Stimulated activated effector memory CD8-positive, alpha-beta T cell treated with anti-CD3 and anti-CD28 coated beads, Interleukin-12 subunit alpha, Interleukin-12 subunit beta, amount 100 ng/mL, for 72 hours (primary cell): ENCODE data around the gene ZNF346.
"Not testable (repeated sequence)": the region's sequence is repeated elsewhere in the genome, so short reads cannot be mapped to it uniquely, and the experiment has no call there.

ENCODE experiments used
- ATAC-seq: fragments of 150-1000 bp; cut with Tn5 transposase; 2 replicates; pipeline ENCODE4 v1.10.0; 2021
- DNase-seq, 2 donors: peaks; one replicate each; pipeline ENCODE4 v3.0.0; 2021 to 2022; ENCODE audit warnings: low spot score in 2 of 2
- H3K27ac Mint-ChIP-seq: one replicate; pipeline ENCODE4 v1.8.0; 2022; ENCODE audit warnings: mild to moderate bottlenecking, mixed read lengths
- H3K36me3 Mint-ChIP-seq: one replicate; pipeline ENCODE4 v1.8.0; 2022; ENCODE audit warnings: mild to moderate bottlenecking, mixed read lengths
- H3K4me1 Mint-ChIP-seq: one replicate; pipeline ENCODE4 v1.8.0; 2022; ENCODE audit warnings: mixed read lengths
- H3K4me3 Mint-ChIP-seq: one replicate; pipeline ENCODE4 v1.8.0; 2022; ENCODE audit warnings: mild to moderate bottlenecking, mixed read lengths
- H3K9me3 Mint-ChIP-seq: one replicate; pipeline ENCODE4 v1.8.0; 2022; ENCODE audit warnings: mixed read lengths

The ZNF346 gene

GRCh38 chr5:176999526-176999925, 23.0 kb upstream of the ZNF346 start:
- H3K36me3 Mint-ChIP-seq: peaks cover 32% of the 10 kb centered on the region
- not testable (repeated sequence) for H3K9me3 Mint-ChIP-seq, H3K27ac Mint-ChIP-seq

GRCh38 chr5:177003649-177004048, 18.8 kb upstream of the ZNF346 start:
- DNase-seq (no peak), ATAC-seq (no peak)
- Mint-ChIP-seq H3K9me3 (no peaks in the 10 kb centered on the region), H3K27ac (no peak overlapping the region), H3K4me1 (peaks cover 36% of the 10 kb centered on the region), H3K4me3 (no peak overlapping the region), H3K36me3 (peaks cover 41% of the 10 kb centered on the region)

More at GRCh38 chr5:176999526-176999925, 23.0 kb upstream of the ZNF346 start:
- ATAC-seq, H3K4me3 Mint-ChIP-seq, DNase-seq: not testable (repeated sequence)
- H3K4me1 Mint-ChIP-seq: peaks cover 50% of the 10 kb centered on the region

- H3K9me3 Mint-ChIP-seq: no peaks in the 10 kb centered on the region
- no peak overlapping the region for H3K27ac Mint-ChIP-seq
- DNase-seq (no peak), ATAC-seq (no peak)
- peak overlapping the region; percentile 94 for H3K4me3 Mint-ChIP-seq
- H3K36me3 Mint-ChIP-seq: peaks cover 34% of the 10 kb centered on the region
- H3K4me1 Mint-ChIP-seq: peaks cover 28% of the 10 kb centered on the region
Measured at GRCh38 chr5:177004961-177005360, 17.5 kb upstream of the ZNF346 start.

GRCh38 chr5:177005619-177006264, 16.8 kb upstream of the ZNF346 start:
- Mint-ChIP-seq H3K4me1 (peaks cover 26% of the 10 kb centered on the region), H3K9me3 (no peaks in the 10 kb centered on the region), H3K27ac (peak overlapping the region; percentile 94), H3K4me3 (peak overlapping the region; percentile 94), H3K36me3 (peaks cover 26% of the 10 kb centered on the region)
- DNase-seq (peak in 1 of 2 donors; percentile 38), ATAC-seq (peak; percentile 68)

GRCh38 chr5:177006265-177006972, 16.1 kb upstream of the ZNF346 start, which contains the start of gene UIMC1:
TSS of gene UIMC1 (minus strand) at chr5:177006779. CDS start at chr5:176982615, 24,164 bp downstream.
- Mint-ChIP-seq H3K27ac (peak within 1 kb of the TSS; percentile 94), H3K36me3 (peaks cover 20% of the 10 kb centered on the region), H3K9me3 (no peaks in the 10 kb centered on the region), H3K4me1 (peaks cover 26% of the 10 kb centered on the region), H3K4me3 (peak within 1 kb of the TSS; percentile 94)
- peak; percentile 95 for ATAC-seq
- DNase-seq: peak; percentile 95 to 98

GRCh38 chr5:177008716-177009115, 13.8 kb upstream of the ZNF346 start:
- DNase-seq: no peak
- peaks cover 14% of the 10 kb centered on the region for H3K36me3 Mint-ChIP-seq
- H3K4me1 Mint-ChIP-seq: peaks cover 19% of the 10 kb centered on the region
- ATAC-seq: no peak
- H3K4me3 Mint-ChIP-seq: no peak overlapping the region
- H3K9me3 Mint-ChIP-seq: no peaks in the 10 kb centered on the region
- no peak overlapping the region for H3K27ac Mint-ChIP-seq

- H3K4me1 Mint-ChIP-seq: peaks cover 12% of the 10 kb centered on the region
- H3K27ac Mint-ChIP-seq: no peak overlapping the region
- DNase-seq: no peak
- H3K9me3 Mint-ChIP-seq: no peaks in the 10 kb centered on the region
- peaks cover 9% of the 10 kb centered on the region for H3K36me3 Mint-ChIP-seq
- ATAC-seq: no peak
- no peak overlapping the region for H3K4me3 Mint-ChIP-seq
Measured at GRCh38 chr5:177010153-177010552, 12.3 kb upstream of the ZNF346 start.

- no peak for DNase-seq
- H3K4me1 Mint-ChIP-seq: no peaks in the 10 kb centered on the region
- H3K9me3 Mint-ChIP-seq: no peaks in the 10 kb centered on the region
- no peak overlapping the region for H3K27ac Mint-ChIP-seq
- H3K36me3 Mint-ChIP-seq: no peaks in the 10 kb centered on the region
- ATAC-seq: no peak
- no peak overlapping the region for H3K4me3 Mint-ChIP-seq
Measured at GRCh38 chr5:177015156-177015555, 7.3 kb upstream of the ZNF346 start.

- no peak for ATAC-seq
- Mint-ChIP-seq H3K4me1 (peaks cover 20% of the 10 kb centered on the region), H3K36me3 (peaks cover 18% of the 10 kb centered on the region), H3K9me3 (no peaks in the 10 kb centered on the region), H3K27ac (no peak overlapping the region), H3K4me3 (no peak overlapping the region)
- no peak for DNase-seq
Measured at GRCh38 chr5:177018341-177018740, 4.2 kb upstream of the ZNF346 start.

- Mint-ChIP-seq H3K9me3 (no peaks in the 10 kb centered on the region), H3K4me1 (peaks cover 33% of the 10 kb centered on the region), H3K36me3 (peaks cover 19% of the 10 kb centered on the region), H3K27ac (no peak overlapping the region), H3K4me3 (no peak overlapping the region)
- no peak for ATAC-seq
- no peak for DNase-seq
Measured at GRCh38 chr5:177020033-177020432, 2.5 kb upstream of the ZNF346 start.

GRCh38 chr5:177023303-177023664, 788 bp downstream of the ZNF346 start:
- ATAC-seq (peak; percentile 38), DNase-seq (no peak)
- Mint-ChIP-seq H3K9me3 (no peaks in the 10 kb centered on the region), H3K27ac (peak overlapping the region; percentile 99), H3K4me3 (peak overlapping the region; percentile 99), H3K4me1 (peaks cover 39% of the 10 kb centered on the region), H3K36me3 (peaks cover 50% of the 10 kb centered on the region)

GRCh38 chr5:177024559-177024958, 2.1 kb downstream of the ZNF346 start:
- H3K36me3 Mint-ChIP-seq: peaks cover 60% of the 10 kb centered on the region
- peak overlapping the region; percentile 52 for H3K27ac Mint-ChIP-seq
- no peaks in the 10 kb centered on the region for H3K9me3 Mint-ChIP-seq
- peaks cover 39% of the 10 kb centered on the region for H3K4me1 Mint-ChIP-seq
- peak overlapping the region; percentile 14 for H3K4me3 Mint-ChIP-seq
- DNase-seq (no peak), ATAC-seq (peak; percentile 22)

- Mint-ChIP-seq H3K4me1 (peaks cover 39% of the 10 kb centered on the region), H3K4me3 (no peak overlapping the region), H3K36me3 (peaks cover 60% of the 10 kb centered on the region), H3K27ac (peak overlapping the region; percentile 52), H3K9me3 (no peaks in the 10 kb centered on the region)
- ATAC-seq (no peak), DNase-seq (no peak)
Measured at GRCh38 chr5:177025101-177025601, 2.7 kb downstream of the ZNF346 start.

- H3K4me3 Mint-ChIP-seq: no peak overlapping the region
- DNase-seq (no peak), ATAC-seq (no peak)
- peaks cover 33% of the 10 kb centered on the region for H3K4me1 Mint-ChIP-seq
- H3K27ac Mint-ChIP-seq: no peak overlapping the region
- peaks cover 67% of the 10 kb centered on the region for H3K36me3 Mint-ChIP-seq
- peaks cover 3% of the 10 kb centered on the region for H3K9me3 Mint-ChIP-seq
Measured at GRCh38 chr5:177027665-177028064, 5.2 kb downstream of the ZNF346 start.

GRCh38 chr5:177029498-177029897, 7.0 kb downstream of the ZNF346 start:
- H3K9me3 Mint-ChIP-seq: peaks cover 3% of the 10 kb centered on the region
- H3K27ac Mint-ChIP-seq: no peak overlapping the region
- peaks cover 19% of the 10 kb centered on the region for H3K4me1 Mint-ChIP-seq
- peaks cover 67% of the 10 kb centered on the region for H3K36me3 Mint-ChIP-seq
- H3K4me3 Mint-ChIP-seq: no peak overlapping the region
- DNase-seq (no peak), ATAC-seq (no peak)

GRCh38 chr5:177035976-177036375, 13.5 kb downstream of the ZNF346 start:
- no peak overlapping the region for H3K27ac Mint-ChIP-seq
- H3K9me3 Mint-ChIP-seq: peaks cover 3% of the 10 kb centered on the region
- DNase-seq: no peak
- H3K4me3 Mint-ChIP-seq: no peak overlapping the region
- H3K4me1 Mint-ChIP-seq: peaks cover 18% of the 10 kb centered on the region
- ATAC-seq: no peak
- peaks cover 33% of the 10 kb centered on the region for H3K36me3 Mint-ChIP-seq
